T-helper 1 cell (primary cell): ENCODE measurements around the gene PRCP.
A peak's percentile ranks its signal among the peaks of the same experiment; 100 is the strongest.

Experiments
- DNase-seq, 5 donors: peaks; one replicate each; pipeline ENCODE4 v3.0.0-alpha.2; 2012 to 2020

PRCP gene

GRCh38 chr11:82776377-82776776 is 123.9 kb downstream of the PRCP start:
- no peak for DNase-seq

GRCh38 chr11:82775736-82776346 is 124.4 kb downstream of the PRCP start:
- peak in 1 of 5 donors; percentile 24 for DNase-seq

- DNase-seq = no peak
These were observed 125.0 kb downstream of the PRCP start for GRCh38 chr11:82775218-82775617.
